ENCODE data around the gene RBM19.

- TF ChIP-seq REST (IDR thresholded peaks at IDR 0.05; ENCODE audit: insufficient read depth in 1 of 2, low read depth in 2 of 2, low read length in 2 of 2) (no peak), TAF1 (IDR thresholded peaks at IDR 0.05; ENCODE audit: borderline replicate concordance, insufficient read depth, low read length) (no peak), SIN3A (IDR thresholded peaks at IDR 0.05; ENCODE audit: borderline replicate concordance, insufficient read depth, low read length) (no peak)
These were observed 33.5 kb downstream of the RBM19 start for GRCh38 chr12:113932381-113933196.

All from PFSK-1 (cell line).